GM12873 (cell line): ENCODE measurements around the gene FN3KRP.

Experiments
- CTCF ChIP-seq: IDR thresholded peaks from 2 replicates; pipeline ENCODE4 v1.5.1; 2012; ENCODE audit warnings: low read depth, mild to moderate bottlenecking, moderate library complexity, low read length, control low read depth; ENCODE audit not compliant: insufficient read depth; ENCODE audit errors: missing control alignments

The FN3KRP gene

DNA sequence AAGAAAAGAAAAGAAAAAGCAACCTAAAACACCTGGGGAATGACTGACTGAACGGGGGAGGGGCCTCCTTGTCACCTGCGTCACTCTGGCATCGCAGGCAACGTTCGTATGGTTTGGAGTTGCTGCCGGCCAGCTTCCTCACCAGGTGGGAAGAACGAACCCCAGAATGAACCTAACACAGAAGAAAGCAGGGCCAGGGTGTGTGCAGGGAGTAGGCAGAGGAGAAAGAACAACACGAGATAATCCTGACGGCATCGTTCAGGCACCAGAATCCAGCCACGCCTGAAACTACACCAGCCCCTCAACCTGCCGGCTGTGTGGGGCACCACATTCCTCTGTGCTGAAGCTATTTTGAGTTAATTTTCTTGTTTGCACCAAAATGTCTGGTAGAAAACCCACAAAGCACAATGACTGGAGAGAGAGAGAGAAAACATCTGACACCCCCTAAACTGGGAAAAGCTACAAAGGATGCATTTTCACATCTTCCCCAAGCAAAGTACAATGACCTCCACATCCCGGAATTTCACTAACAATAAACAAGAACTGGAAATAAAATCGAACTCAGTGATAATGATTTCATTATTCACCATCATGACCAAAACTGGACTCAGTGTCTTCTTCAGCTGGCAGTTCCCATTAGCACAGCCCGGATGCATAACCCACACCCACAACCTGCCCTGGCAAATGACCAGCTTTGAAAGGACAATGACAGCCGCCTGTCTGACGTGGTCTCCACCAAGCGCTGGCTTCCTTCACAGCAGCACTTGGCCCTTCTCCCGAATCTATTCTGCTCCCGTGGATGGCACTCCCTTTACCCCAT is 41.6 kb upstream of the FN3KRP start:
- no peak for TF ChIP-seq CTCF

DNA sequence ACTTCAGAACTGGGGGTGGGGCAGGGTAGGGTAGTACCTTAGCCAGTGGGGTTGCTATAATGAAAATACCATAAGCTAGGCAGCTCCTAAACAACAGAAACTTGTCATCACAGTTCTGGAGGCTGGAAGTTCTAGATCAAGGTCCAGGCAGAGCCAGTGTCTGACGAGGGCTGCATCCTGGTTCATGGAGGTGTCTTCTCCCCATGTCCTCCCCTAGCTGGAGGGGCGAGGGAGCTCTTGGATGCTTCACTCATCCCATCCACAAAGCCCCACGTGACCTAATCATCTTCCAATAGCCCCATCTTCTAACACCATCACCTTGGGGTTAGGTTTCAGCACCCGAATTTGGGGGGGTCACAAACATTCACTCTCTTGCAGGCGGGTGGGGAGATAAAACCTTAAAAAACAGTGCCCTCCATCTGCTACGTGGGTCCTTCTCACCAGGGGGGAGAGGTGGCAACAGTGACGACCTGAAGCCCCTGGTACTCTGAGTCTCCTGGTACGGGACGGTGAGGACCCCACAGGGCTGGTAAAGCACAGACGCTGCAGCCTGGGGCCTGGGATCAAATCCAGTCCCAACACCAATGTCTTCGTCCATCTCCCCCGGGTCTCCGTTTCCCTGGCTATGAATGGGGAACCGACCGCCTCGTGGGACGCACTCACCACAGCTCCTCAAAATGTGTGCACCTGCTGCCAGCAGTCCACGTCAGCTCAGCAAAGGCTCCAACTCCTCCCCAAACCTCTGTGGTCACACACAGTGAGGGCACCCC is 40.8 kb upstream of the FN3KRP start:
- no peak for TF ChIP-seq CTCF

DNA sequence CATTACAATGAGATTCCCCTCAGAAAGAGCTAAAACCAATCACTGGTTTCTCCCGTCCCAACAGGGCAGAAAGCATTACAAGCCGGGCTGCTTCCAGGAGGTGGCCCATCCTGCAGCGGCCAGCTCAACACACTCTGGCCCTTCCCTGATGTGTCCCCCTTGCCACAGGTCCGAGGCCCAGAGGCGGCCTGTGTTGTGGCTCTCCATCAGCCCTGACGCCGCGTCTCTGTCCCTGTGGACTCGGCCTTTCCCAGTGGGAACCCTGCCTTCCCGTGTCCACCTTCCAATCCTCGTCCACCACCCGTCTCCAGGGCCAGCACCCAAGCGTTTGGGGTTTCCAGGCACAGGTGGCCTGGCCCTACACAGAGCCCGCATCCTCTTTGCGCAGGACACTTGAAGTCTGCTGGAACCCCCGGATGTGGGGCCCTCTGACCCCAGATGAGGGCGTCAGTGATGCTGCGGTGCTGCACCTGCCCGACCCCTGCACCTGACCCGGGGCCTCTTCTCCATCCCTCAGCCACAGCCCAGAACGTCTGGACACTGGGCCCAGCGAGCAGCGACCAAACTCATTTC is 39.1 kb upstream of the FN3KRP start:
- TF ChIP-seq CTCF = no peak

- no peak for TF ChIP-seq CTCF
Observed at GRCh38 chr17:82678265-82678891, 38.1 kb upstream of the FN3KRP start.

- no peak for TF ChIP-seq CTCF
Observed at GRCh38 chr17:82679586-82680465, 36.7 kb upstream of the FN3KRP start.

GRCh38 chr17:82681547-82681946 is 35.0 kb upstream of the FN3KRP start:
- TF ChIP-seq CTCF = no peak

- no peak for TF ChIP-seq CTCF
Observed at GRCh38 chr17:82683534-82683933, 33.0 kb upstream of the FN3KRP start.
